HG03025 (cell line): Measurements from ENCODE around the gene C1orf198.

ENCODE experiments used
- ATAC-seq: cut with Tn5 transposase; IDR thresholded peaks from one replicate; pipeline ENCODE4 v1.9.1; 2021; ENCODE audit warnings: mild to moderate bottlenecking, moderate library complexity; ENCODE audit not compliant: unreplicated experiment, low FRiP score

C1orf198 gene

GRCh38 chr1:230839173-230839572 lies 29.1 kb downstream of the C1orf198 start:
- no peak for ATAC-seq

GRCh38 chr1:230836793-230837192 lies 31.5 kb downstream of the C1orf198 start:
- no peak for ATAC-seq

GRCh38 chr1:230836347-230836746 lies 32.0 kb downstream of the C1orf198 start:
- ATAC-seq = no peak

GRCh38 chr1:230834292-230834691 lies 34.0 kb downstream of the C1orf198 start:
- ATAC-seq = no peak

- no peak for ATAC-seq
These were observed 34.8 kb downstream of the C1orf198 start for GRCh38 chr1:230833511-230833910.

GRCh38 chr1:230832476-230832875 lies 35.8 kb downstream of the C1orf198 start:
- ATAC-seq = no peak

- ATAC-seq = no peak
These were observed 36.5 kb downstream of the C1orf198 start for GRCh38 chr1:230831771-230832170.

- ATAC-seq = no peak
These were observed 39.9 kb downstream of the C1orf198 start for GRCh38 chr1:230828421-230828820.

- no peak for ATAC-seq
These were observed 40.5 kb downstream of the C1orf198 start for GRCh38 chr1:230827801-230828200.

GRCh38 chr1:230827081-230827681 lies 41.1 kb downstream of the C1orf198 start:
- no peak for ATAC-seq

- ATAC-seq = no peak
These were observed 42.0 kb downstream of the C1orf198 start for GRCh38 chr1:230826166-230826875.

GRCh38 chr1:230825761-230826160 lies 42.6 kb downstream of the C1orf198 start:
- no peak for ATAC-seq

GRCh38 chr1:230824919-230825721 lies 43.2 kb downstream of the C1orf198 start:
- no peak for ATAC-seq

GRCh38 chr1:230824551-230824918 lies 43.8 kb downstream of the C1orf198 start:
- ATAC-seq = no peak

- ATAC-seq = no peak
These were observed 44.4 kb downstream of the C1orf198 start for GRCh38 chr1:230823931-230824381.

- no peak for ATAC-seq
These were observed 44.9 kb downstream of the C1orf198 start for GRCh38 chr1:230823426-230823825.

- ATAC-seq = no peak
These were observed 46.2 kb downstream of the C1orf198 start for GRCh38 chr1:230822092-230822581.

GRCh38 chr1:230821346-230821745 lies 47.0 kb downstream of the C1orf198 start:
- no peak for ATAC-seq

- no peak for ATAC-seq
These were observed 47.8 kb downstream of the C1orf198 start for GRCh38 chr1:230820568-230820967.

- no peak for ATAC-seq
These were observed 48.3 kb downstream of the C1orf198 start for GRCh38 chr1:230819976-230820375.

- no peak for ATAC-seq
These were observed 49.4 kb downstream of the C1orf198 start for GRCh38 chr1:230818901-230819300.
